HEK293 (cell line): ENCODE measurements around the gene PSEN2.

Source experiments
- ATF2 ChIP-seq: fragments of 450-650 bp; formaldehyde crosslinking; IDR thresholded peaks from 2 replicates; pipeline ENCODE4 v1.5.1; 2016; ENCODE audit warnings: missing biosample characterization, missing genetic modification characterization, low read depth
- FEZF1 ChIP-seq: fragments of 450-650 bp; formaldehyde crosslinking; IDR thresholded peaks from 2 replicates; pipeline ENCODE4 v1.5.1; 2016; ENCODE audit warnings: missing biosample characterization, missing genetic modification characterization
- HIC1 ChIP-seq: fragments of 450-650 bp; formaldehyde crosslinking; IDR thresholded peaks from 2 replicates; pipeline ENCODE4 v1.5.1; 2016; ENCODE audit warnings: missing biosample characterization, missing genetic modification characterization
- KLF10 ChIP-seq: fragments of 450-650 bp; IDR thresholded peaks from 2 replicates; pipeline ENCODE4 v1.5.1; 2018; ENCODE audit warnings: missing biosample characterization, mild to moderate bottlenecking, missing genetic modification characterization
- REPIN1 ChIP-seq: fragments of 450-650 bp; formaldehyde crosslinking; IDR thresholded peaks from 2 replicates; pipeline ENCODE4 v1.5.1; 2017; ENCODE audit warnings: missing biosample characterization, missing genetic modification characterization, low read depth
- REST ChIP-seq: fragments of 450-650 bp; formaldehyde crosslinking; IDR thresholded peaks from 2 replicates; pipeline ENCODE4 v1.5.1; 2016; ENCODE audit warnings: missing biosample characterization, missing genetic modification characterization
- SETDB1 ChIP-seq: IDR thresholded peaks from one replicate; pipeline ENCODE4 v1.6.1; 2017; ENCODE audit warnings: mild to moderate bottlenecking, low read length, moderate library complexity, mixed read lengths; ENCODE audit not compliant: insufficient read length
- ZBTB21 ChIP-seq: fragments of 450-650 bp; formaldehyde crosslinking; IDR thresholded peaks from 2 replicates; pipeline ENCODE4 v1.5.1; 2017; ENCODE audit warnings: missing biosample characterization, missing genetic modification characterization
- ZBTB26 ChIP-seq: fragments of 450-650 bp; formaldehyde crosslinking; optimal IDR thresholded peaks from 2 replicates; pipeline ENCODE3; 2016; ENCODE audit warnings: missing biosample characterization, mild to moderate bottlenecking, missing genetic modification characterization
- ZBTB6 ChIP-seq: fragments of 450-650 bp; formaldehyde crosslinking; IDR thresholded peaks from 2 replicates; pipeline ENCODE4 v1.5.1; 2017; ENCODE audit warnings: missing biosample characterization, missing genetic modification characterization
- ZFP69B ChIP-seq: fragments of 450-650 bp; formaldehyde crosslinking; IDR thresholded peaks from 2 replicates; pipeline ENCODE4 v1.5.1; 2016; ENCODE audit warnings: missing biosample characterization, missing genetic modification characterization
- ZIC2 ChIP-seq: fragments of 450-650 bp; formaldehyde crosslinking; IDR thresholded peaks from 2 replicates; pipeline ENCODE4 v1.5.1; 2016; ENCODE audit warnings: missing biosample characterization, missing genetic modification characterization
- ZNF292 ChIP-seq: fragments of 450-650 bp; formaldehyde crosslinking; IDR thresholded peaks from 2 replicates; pipeline ENCODE4 v1.5.1; 2016; ENCODE audit warnings: low read depth, missing biosample characterization, missing genetic modification characterization, borderline replicate concordance
- ZNF354C ChIP-seq: fragments of 450-650 bp; formaldehyde crosslinking; IDR thresholded peaks from 2 replicates; pipeline ENCODE4 v1.5.1; 2016; ENCODE audit warnings: missing biosample characterization, missing genetic modification characterization, low read depth, borderline replicate concordance
- ZNF426 ChIP-seq: fragments of 450-650 bp; formaldehyde crosslinking; IDR thresholded peaks from 2 replicates; pipeline ENCODE4 v1.5.1; 2017; ENCODE audit warnings: missing biosample characterization, missing genetic modification characterization, mild to moderate bottlenecking, inconsistent platforms, moderate library complexity
- ZNF48 ChIP-seq: fragments of 450-650 bp; formaldehyde crosslinking; IDR thresholded peaks from 2 replicates; pipeline ENCODE4 v1.5.1; 2016; ENCODE audit warnings: missing biosample characterization, missing genetic modification characterization
- ZNF501 ChIP-seq: fragments of 450-650 bp; formaldehyde crosslinking; IDR thresholded peaks from 2 replicates; pipeline ENCODE4 v1.5.1; 2016; ENCODE audit warnings: missing biosample characterization, missing genetic modification characterization
- ZNF514 ChIP-seq: fragments of 450-650 bp; formaldehyde crosslinking; IDR thresholded peaks from 2 replicates; pipeline ENCODE4 v1.5.1; 2016; ENCODE audit warnings: missing biosample characterization, missing genetic modification characterization
- ZNF521 ChIP-seq: fragments of 450-650 bp; formaldehyde crosslinking; IDR thresholded peaks from 2 replicates; pipeline ENCODE4 v1.5.1; 2017; ENCODE audit warnings: missing biosample characterization, mild to moderate bottlenecking, missing genetic modification characterization
- ZNF548 ChIP-seq: fragments of 450-650 bp; formaldehyde crosslinking; IDR thresholded peaks from 2 replicates; pipeline ENCODE4 v1.5.1; 2016; ENCODE audit warnings: missing biosample characterization, missing genetic modification characterization
- ZNF560 ChIP-seq: fragments of 450-650 bp; formaldehyde crosslinking; IDR thresholded peaks from 2 replicates; pipeline ENCODE4 v1.5.1; 2017; ENCODE audit warnings: missing biosample characterization, missing genetic modification characterization, borderline replicate concordance
- ZNF600 ChIP-seq: fragments of 450-650 bp; formaldehyde crosslinking; IDR thresholded peaks from 2 replicates; pipeline ENCODE4 v1.5.1; 2016; ENCODE audit warnings: missing biosample characterization, missing genetic modification characterization
- ZNF610 ChIP-seq: fragments of 450-650 bp; formaldehyde crosslinking; IDR thresholded peaks from 2 replicates; pipeline ENCODE4 v1.5.1; 2016; ENCODE audit warnings: missing biosample characterization, missing genetic modification characterization, borderline replicate concordance
- ZNF654 ChIP-seq: fragments of 450-650 bp; formaldehyde crosslinking; IDR thresholded peaks from 2 replicates; pipeline ENCODE4 v1.5.1; 2016; ENCODE audit warnings: low read depth, missing biosample characterization, missing genetic modification characterization
- ZNF768 ChIP-seq: fragments of 450-650 bp; formaldehyde crosslinking; IDR thresholded peaks from 2 replicates; pipeline ENCODE4 v1.5.1; 2018; ENCODE audit warnings: missing biosample characterization, mild to moderate bottlenecking, missing genetic modification characterization
- ZSCAN30 ChIP-seq: fragments of 450-650 bp; IDR thresholded peaks from 2 replicates; pipeline ENCODE4 v1.5.1; 2018; ENCODE audit warnings: missing biosample characterization, mild to moderate bottlenecking, missing genetic modification characterization, moderate library complexity
- ZSCAN5A ChIP-seq: fragments of 450-650 bp; formaldehyde crosslinking; IDR thresholded peaks from 2 replicates; pipeline ENCODE4 v1.5.1; 2016; ENCODE audit warnings: missing biosample characterization, missing genetic modification characterization

The PSEN2 gene

GRCh38 chr1:226827968-226828513, 42.4 kb upstream of the PSEN2 start (continued):
- TF ChIP-seq ZSCAN5A = no peak
- TF ChIP-seq ZSCAN30 (tag by site-specific recombination) = peak; percentile 99
- TF ChIP-seq ZNF600 (tag by site-specific recombination) = no peak; the same call in 1 of the 2 replicates
- TF ChIP-seq ZNF610 = no peak
- no peak for TF ChIP-seq ZNF548
- no peak for TF ChIP-seq ZNF426 (tag by site-specific recombination)
- no peak for TF ChIP-seq ZNF354C (tag by site-specific recombination)
- TF ChIP-seq ZNF514 = no peak
- no peak for TF ChIP-seq REST
- no peak for TF ChIP-seq ATF2 (tag by site-specific recombination)
- no peak for TF ChIP-seq ZNF521 (tag by site-specific recombination)
- TF ChIP-seq ZIC2 (tag by site-specific recombination) = 0 out of 2 replicates have a peak, but pooled peaks have one; percentile 23
- no peak for TF ChIP-seq ZNF560 (tag by site-specific recombination)
- TF ChIP-seq ZBTB26 (tag by site-specific recombination) = peak; percentile 10
- 0 out of 2 replicates have a peak, but pooled peaks have one; percentile 52 for TF ChIP-seq ZBTB6 (tag by site-specific recombination)
- TF ChIP-seq REPIN1 (tag by site-specific recombination) = 0 out of 2 replicates have a peak, but pooled peaks have one; percentile 17
- TF ChIP-seq ZBTB21 (tag by site-specific recombination) = peak; percentile 26; the same call in 1 of the 2 replicates
- peak; percentile 48; the same call in 1 of the 2 replicates for TF ChIP-seq ZNF768 (tag by site-specific recombination)
- TF ChIP-seq HIC1 (tag by site-specific recombination) = no peak
- TF ChIP-seq ZFP69B (tag by site-specific recombination) = no peak
- TF ChIP-seq ZNF292 (tag by site-specific recombination) = no peak
- peak; percentile 72; the same call in 1 of the 2 replicates for TF ChIP-seq ZNF501 (tag by site-specific recombination)
- no peak for TF ChIP-seq SETDB1
- TF ChIP-seq KLF10 (tag by site-specific recombination) = peak; percentile 49; the same call in 1 of the 2 replicates
- TF ChIP-seq FEZF1 = no peak
- TF ChIP-seq ZNF48 (tag by site-specific recombination) = no peak
- TF ChIP-seq ZNF654 = peak; percentile 94
